Measurements from ENCODE around the gene ZFYVE16. TPM values are rescaled to one million over a fixed set of nuclear protein-coding genes. Genes with fewer than 3 reads are reported as not detected.

Gene ZFYVE16
- polyA plus RNA-seq (2012; ENCODE audit: missing spikeins) = 6.8 TPM

DNA sequence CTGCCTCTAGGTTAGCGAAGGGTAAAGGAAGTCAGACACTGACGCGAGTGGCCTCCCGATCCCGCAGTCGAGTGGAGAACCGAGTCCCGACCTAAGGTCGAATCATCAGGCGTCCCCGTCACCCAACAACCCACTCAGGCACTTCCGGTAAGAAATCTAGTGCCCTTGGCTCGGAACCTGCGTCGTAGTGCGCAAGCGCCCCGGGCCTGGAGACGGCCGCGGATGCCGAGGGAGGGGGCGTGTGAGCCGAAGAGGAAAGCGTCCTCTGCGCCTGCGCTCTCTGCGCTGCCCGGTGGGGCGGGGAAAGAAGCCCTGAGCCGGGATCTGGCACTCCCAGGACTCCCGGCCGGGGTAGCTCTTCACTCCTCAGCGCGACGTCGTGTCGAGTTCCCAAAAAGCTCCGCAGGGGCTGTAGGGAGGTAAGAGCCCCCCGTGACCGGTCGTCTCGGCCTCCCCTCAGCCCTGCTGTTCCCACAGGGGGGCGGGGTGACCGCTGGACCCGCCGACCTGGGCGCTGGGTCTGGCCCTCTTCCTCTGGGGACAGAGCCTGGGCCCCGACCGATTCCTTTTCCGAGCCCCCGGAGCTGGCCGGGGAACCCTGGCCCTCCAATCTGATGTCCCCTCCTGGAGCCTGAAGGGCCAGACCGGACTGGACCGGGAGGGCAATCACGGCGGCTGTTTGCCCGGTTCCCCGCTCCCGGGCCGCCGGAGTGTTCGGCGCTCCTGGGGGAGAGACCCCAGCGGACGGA, at the start of gene ZFYVE16:
Gene ZFYVE16, plus strand, starts transcription at position 330 of the 749 bp plus-strand sequence. CDS start 26,084 bp downstream, outside the sequence.
- DNase-seq (ENCODE audit: insufficient read length) = peak; percentile 77
- FAIRE-seq = peak; percentile 98
- TF ChIP-seq POLR2A (IDR thresholded peaks at IDR 0.05; ENCODE audit: low read depth, low read length) (peak; percentile 89), TAF1 (IDR thresholded peaks at IDR 0.05; ENCODE audit: borderline replicate concordance, low read depth, low read length) (peak; percentile 52; the same call in 1 of the 2 replicates), POLR2AphosphoS5 (IDR thresholded peaks at IDR 0.05; ENCODE audit: low read depth, low read length) (peak; percentile 90)

DNA sequence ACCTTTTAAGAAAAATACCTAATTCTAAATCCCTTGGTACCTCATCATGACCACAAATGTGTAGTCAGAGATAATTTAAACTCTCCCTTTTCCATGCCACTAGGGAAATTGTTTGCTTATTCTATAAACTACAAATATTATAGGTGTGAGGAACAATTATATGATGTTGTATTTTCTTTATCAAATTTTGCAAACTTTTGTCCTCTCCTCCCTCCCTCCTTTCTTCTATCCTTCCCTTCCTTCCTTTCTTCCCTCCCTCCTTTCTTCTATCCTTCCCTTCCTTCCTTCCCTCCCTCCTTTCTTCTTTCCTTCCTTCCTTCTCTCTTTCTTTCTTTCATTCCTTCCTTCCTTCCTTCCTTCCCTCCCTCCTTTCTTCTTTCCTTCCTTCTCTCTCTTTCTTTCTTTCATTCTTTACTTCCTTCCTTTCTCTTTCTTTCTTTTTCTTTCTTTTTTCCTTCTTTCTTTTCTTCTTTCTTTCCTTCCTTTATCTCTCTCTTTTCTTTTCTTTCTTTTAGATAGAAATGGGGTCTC, 46.9 kb upstream of the ZFYVE16 start:
- TF ChIP-seq POLR2AphosphoS5 (IDR thresholded peaks at IDR 0.05; ENCODE audit: low read depth, low read length) (no peak), POLR2A (IDR thresholded peaks at IDR 0.05; ENCODE audit: low read depth, low read length) (no peak), TAF1 (IDR thresholded peaks at IDR 0.05; ENCODE audit: borderline replicate concordance, low read depth, low read length) (no peak)
- FAIRE-seq = no peak

DNA sequence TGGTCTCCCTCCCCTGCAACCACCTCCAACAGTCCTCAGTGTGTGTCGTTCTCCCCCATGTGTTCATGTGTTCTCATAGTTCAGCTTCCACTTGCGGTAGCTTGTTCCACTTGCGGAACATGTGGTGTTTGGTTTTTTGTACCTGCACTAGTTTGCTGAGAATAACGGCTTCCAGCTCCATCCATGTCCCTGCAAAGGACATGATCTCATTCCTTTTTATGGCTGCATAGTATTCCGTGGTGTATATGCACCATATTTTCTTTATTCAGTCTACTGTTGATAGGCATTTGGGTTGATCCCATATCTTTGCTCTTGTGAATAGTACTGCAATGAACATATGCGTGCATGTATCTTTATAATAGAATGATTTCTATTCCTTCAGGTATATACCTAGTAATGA, 43.0 kb upstream of the ZFYVE16 start:
- no peak for TF ChIP-seq POLR2AphosphoS5 (IDR thresholded peaks at IDR 0.05; ENCODE audit: low read depth, low read length)
- no peak for TF ChIP-seq TAF1 (IDR thresholded peaks at IDR 0.05; ENCODE audit: borderline replicate concordance, low read depth, low read length)
- no peak for TF ChIP-seq POLR2A (IDR thresholded peaks at IDR 0.05; ENCODE audit: low read depth, low read length)
- FAIRE-seq (no peak), DNase-seq (ENCODE audit: insufficient read length) (no peak)

More for the DNA sequence above, 46.9 kb upstream of the ZFYVE16 start:
- no peak for DNase-seq (ENCODE audit: insufficient read length)

DNA sequence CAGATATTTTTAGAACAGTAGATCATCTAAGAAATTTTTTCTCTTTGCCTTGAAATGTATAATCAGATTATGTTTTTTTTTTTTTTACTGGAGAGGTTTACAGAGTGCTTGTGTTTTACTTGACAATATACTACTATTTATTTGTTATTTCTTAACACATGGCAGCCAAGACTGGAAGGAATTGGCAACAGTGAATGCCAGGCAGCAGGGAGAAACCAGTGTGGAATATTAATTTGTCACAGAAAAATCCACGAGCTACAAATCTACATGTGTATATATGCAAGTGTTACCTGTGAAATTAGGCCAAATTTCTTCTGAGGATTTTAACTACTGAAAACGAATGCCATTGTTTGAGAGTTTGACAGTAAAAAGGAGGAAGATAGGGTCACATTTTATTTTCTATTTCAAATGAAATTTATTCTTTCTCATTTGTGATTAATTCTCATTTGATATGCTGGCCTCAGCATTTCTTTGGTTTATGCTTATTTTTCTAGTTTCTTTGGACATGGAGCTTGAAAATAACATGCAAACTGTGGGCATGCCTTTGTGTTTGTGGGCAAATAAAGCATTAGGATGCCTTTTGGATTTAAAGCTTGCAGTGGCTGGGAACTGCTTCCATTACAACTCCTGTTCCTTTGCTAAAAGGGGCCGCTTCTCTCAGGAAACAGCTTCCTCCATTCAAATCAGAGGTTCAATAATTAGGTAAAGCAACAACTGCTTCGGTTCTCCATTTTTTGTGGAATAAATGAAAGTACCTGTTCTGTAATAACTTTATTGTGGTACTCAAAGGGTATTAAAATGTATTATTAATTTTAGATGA, 39.0 kb upstream of the ZFYVE16 start:
- TF ChIP-seq POLR2AphosphoS5 (IDR thresholded peaks at IDR 0.05; ENCODE audit: low read depth, low read length) = no peak
- TF ChIP-seq POLR2A (IDR thresholded peaks at IDR 0.05; ENCODE audit: low read depth, low read length) = no peak
- no peak for TF ChIP-seq TAF1 (IDR thresholded peaks at IDR 0.05; ENCODE audit: borderline replicate concordance, low read depth, low read length)
- no peak for FAIRE-seq
- DNase-seq (ENCODE audit: insufficient read length) = no peak

DNA sequence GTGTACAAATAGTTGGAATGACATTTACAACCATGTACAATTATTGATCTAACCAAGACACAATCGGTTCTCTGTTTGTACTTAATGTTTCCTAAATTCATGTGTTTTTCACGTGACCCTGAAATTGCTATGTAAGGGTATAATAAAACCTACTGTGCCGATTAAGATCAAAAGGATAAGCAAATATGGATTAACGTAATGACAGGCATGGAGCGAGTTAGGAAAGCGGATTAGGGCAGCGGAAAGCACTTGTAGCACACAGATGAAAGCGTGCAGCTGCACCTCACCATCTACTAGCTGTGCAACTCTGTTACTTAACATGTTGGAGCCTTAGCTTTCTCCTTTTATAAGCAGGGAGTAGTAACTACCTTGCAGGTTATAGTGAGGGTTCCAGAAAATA, 38.3 kb upstream of the ZFYVE16 start:
- no peak for FAIRE-seq
- no peak for DNase-seq (ENCODE audit: insufficient read length)
- TF ChIP-seq TAF1 (IDR thresholded peaks at IDR 0.05; ENCODE audit: borderline replicate concordance, low read depth, low read length) (no peak), POLR2A (IDR thresholded peaks at IDR 0.05; ENCODE audit: low read depth, low read length) (no peak), POLR2AphosphoS5 (IDR thresholded peaks at IDR 0.05; ENCODE audit: low read depth, low read length) (no peak)

DNA sequence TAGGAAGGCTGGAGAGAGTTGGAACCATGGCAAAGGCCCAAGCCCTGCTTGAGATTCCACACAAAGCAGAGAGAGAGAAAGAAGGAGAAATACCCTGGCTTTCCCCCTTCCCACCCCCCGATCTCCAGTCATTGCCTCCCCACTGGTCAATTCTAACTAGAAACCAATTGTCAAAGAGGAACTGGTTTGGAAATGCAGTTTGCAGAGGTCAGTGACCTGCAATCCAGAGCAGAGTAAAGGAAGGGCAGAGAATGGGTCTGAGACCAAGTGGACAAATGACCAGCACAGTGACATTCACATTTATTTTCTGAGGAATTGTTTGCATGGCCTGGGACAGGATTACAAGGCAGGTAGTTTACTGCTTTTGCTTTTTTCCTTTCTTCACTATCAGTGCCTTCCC, 37.5 kb upstream of the ZFYVE16 start:
- DNase-seq (ENCODE audit: insufficient read length) (no peak), FAIRE-seq (no peak)
- TF ChIP-seq POLR2A (IDR thresholded peaks at IDR 0.05; ENCODE audit: low read depth, low read length) = no peak
- TF ChIP-seq POLR2AphosphoS5 (IDR thresholded peaks at IDR 0.05; ENCODE audit: low read depth, low read length) = no peak
- TF ChIP-seq TAF1 (IDR thresholded peaks at IDR 0.05; ENCODE audit: borderline replicate concordance, low read depth, low read length) = no peak

DNA sequence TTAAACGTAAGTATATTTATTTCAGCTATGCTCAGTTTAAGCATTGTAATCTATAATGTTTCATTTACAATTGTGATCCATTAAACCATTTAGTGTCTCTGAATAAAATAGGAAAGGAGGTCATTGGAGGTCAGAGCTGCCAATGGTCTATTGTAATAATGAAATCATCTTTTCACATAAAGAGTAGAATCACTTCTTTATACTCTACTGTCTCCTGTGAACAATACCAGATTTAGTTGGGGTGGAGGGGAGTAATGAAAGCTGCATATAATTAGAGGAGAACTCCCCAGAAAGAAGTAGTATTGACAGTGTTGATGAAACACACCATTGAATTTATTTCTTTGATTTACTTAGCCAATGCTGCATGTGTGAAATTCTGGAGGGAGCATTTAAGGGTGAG, 35.1 kb upstream of the ZFYVE16 start:
- no peak for TF ChIP-seq TAF1 (IDR thresholded peaks at IDR 0.05; ENCODE audit: borderline replicate concordance, low read depth, low read length)
- TF ChIP-seq POLR2A (IDR thresholded peaks at IDR 0.05; ENCODE audit: low read depth, low read length) = no peak
- TF ChIP-seq POLR2AphosphoS5 (IDR thresholded peaks at IDR 0.05; ENCODE audit: low read depth, low read length) = no peak
- DNase-seq (ENCODE audit: insufficient read length) (no peak), FAIRE-seq (no peak)

DNA sequence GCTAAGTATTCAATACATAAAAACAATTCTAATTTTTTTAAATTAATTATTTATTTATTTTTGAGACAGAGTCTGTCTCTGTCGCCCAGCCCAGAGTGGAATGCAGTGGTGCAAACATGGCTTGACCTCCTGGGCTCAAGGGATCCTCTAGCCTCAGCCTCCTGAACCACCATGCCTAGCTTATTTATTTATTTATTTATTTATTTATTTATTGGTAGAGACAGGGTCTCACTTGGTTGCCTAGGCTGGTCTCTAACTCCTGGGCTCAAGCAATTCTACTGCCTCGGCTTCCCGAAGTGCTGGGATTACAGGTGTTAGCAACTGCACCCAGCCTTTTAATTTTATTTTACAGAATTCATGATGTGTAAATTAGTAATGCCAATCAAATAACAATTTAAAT, 33.7 kb upstream of the ZFYVE16 start:
- no peak for DNase-seq (ENCODE audit: insufficient read length)
- no peak for TF ChIP-seq POLR2A (IDR thresholded peaks at IDR 0.05; ENCODE audit: low read depth, low read length)
- no peak for TF ChIP-seq TAF1 (IDR thresholded peaks at IDR 0.05; ENCODE audit: borderline replicate concordance, low read depth, low read length)
- TF ChIP-seq POLR2AphosphoS5 (IDR thresholded peaks at IDR 0.05; ENCODE audit: low read depth, low read length) = no peak
- no peak for FAIRE-seq

DNA sequence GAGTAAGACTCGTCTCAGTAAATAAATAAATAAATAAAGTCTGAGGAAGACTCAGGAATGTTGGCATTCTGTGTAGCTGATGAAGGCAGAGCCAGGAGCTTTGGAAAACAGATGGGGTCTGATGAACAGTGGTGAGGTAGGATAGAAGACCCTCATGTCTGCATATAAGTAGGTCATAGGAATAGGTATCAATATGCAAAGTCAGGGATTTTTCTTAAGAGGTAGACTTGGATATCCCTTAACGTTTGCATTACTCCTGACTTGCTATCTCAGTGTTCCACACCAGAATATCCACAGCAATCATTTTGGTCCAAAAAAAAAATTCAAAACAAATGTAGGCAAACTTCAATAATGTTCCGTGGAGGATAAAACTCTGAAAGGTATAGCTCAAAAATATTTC, 31.3 kb upstream of the ZFYVE16 start:
- DNase-seq (ENCODE audit: insufficient read length) = no peak
- TF ChIP-seq POLR2A (IDR thresholded peaks at IDR 0.05; ENCODE audit: low read depth, low read length) (no peak), TAF1 (IDR thresholded peaks at IDR 0.05; ENCODE audit: borderline replicate concordance, low read depth, low read length) (no peak)
- FAIRE-seq = no peak

DNA sequence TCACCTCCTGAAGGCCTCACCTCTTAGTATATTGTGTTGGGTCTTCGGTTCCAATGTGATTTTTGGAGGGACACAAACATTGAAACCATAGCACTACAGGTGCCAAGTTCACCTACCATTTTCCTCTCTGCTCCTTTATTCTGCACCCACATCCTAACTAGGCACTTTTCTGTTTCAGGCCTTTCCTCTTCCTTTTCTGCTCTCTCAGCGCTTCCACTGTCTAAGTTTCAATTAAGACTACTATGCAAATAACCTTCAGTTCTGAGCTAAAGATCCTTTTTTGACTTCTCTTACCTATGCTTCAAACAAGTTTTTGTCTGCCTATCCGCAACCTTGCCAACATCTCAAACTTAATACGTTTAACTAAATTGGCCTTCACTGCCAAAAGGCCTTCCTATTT, 25.4 kb upstream of the ZFYVE16 start:
- FAIRE-seq = no peak
- no peak for DNase-seq (ENCODE audit: insufficient read length)
- no peak for TF ChIP-seq TAF1 (IDR thresholded peaks at IDR 0.05; ENCODE audit: borderline replicate concordance, low read depth, low read length)

DNA sequence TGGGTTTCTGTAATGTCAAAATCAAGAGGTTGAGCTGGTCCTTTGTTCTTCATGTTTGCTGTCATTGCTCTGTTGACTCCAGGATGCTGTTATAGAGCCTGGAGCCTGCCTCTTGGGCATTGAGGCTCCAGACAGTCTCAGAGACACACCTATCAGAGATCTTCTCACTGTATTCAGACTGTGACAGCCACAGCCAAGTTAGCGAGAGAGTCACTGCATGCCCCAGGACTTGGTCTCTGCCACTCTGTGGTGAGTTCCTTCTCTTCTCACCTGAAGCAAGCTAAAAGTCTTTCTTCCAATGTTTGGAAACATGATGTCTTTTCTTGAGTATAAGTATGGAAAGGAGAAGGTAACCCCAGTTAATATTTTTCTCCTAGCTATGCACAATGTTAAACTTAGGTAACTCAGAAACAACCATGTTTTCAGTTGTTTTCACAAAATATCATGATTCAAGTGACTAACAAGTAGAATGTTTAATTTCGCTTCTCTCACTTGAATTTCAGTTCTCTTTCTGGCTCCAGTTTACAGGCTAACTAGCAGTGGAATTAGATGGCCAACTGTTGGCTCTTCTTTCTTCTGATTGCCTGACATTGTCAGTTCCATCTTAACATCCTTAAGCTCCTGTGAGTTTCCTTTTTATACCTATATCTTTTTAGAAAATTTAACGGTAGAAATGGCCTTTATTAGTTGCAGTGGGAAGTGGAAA, 20.6 kb upstream of the ZFYVE16 start:
- TF ChIP-seq TAF1 (IDR thresholded peaks at IDR 0.05; ENCODE audit: borderline replicate concordance, low read depth, low read length) = no peak
- no peak for TF ChIP-seq POLR2AphosphoS5 (IDR thresholded peaks at IDR 0.05; ENCODE audit: low read depth, low read length)
- TF ChIP-seq POLR2A (IDR thresholded peaks at IDR 0.05; ENCODE audit: low read depth, low read length) = no peak
- DNase-seq (ENCODE audit: insufficient read length) (no peak), FAIRE-seq (no peak)
